ENCODE measurements around the gene DMRTB1.

DNA sequence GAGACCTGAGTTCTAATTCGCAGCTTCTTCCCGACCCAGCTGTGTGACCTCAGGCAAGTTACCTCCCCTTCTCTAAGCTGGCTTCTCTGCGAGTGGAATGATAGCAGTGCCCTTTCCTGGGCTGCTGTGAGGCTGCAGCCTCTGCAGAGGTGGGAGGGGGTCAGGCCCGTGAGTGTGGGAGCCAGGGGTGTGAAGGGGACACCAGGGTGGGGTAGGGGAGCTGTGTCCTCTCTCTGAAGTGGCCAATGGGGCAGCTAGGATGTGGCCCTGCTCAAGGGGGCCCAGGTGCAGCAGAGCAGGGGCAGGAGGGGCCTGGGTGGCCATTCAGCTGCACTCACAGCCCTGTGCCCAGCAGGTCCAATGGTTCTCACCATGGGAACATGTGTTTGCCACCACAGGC lies 24.5 kb downstream of the DMRTB1 start:
- TF ChIP-seq POLR2AphosphoS5 (IDR thresholded peaks at IDR 0.05; ENCODE audit: low read depth, low read length) (no peak), POLR2A (IDR thresholded peaks at IDR 0.05; ENCODE audit: low read depth, low read length) (no peak)
